Hepatocyte (in vitro differentiated cells): Measurements from ENCODE around the gene PER2. TPM values are rescaled to one million over a fixed set of nuclear protein-coding genes. Genes with fewer than 3 reads are reported as not detected.

Experiments
- DNase-seq: peaks from one replicate; pipeline ENCODE4 v3.0.0-alpha.2; 2016; ENCODE audit warnings: low spot score
- H2AFZ ChIP-seq: fragments of 200-600 bp; sonication (generic); 2 replicates; pipeline ENCODE4 v1.6.0; 2016; ENCODE audit warnings: antibody characterized with exemption, mild to moderate bottlenecking
- H3K27ac ChIP-seq: fragments of 200-600 bp; sonication (generic); 2 replicates; pipeline ENCODE4 v1.5.1; 2016; ENCODE audit warnings: mild to moderate bottlenecking
- H3K27me3 ChIP-seq: fragments of 200-600 bp; sonication (generic); 2 replicates; pipeline ENCODE4 v1.6.1; 2016
- H3K36me3 ChIP-seq: fragments of 200-600 bp; sonication (generic); replicated peaks from 2 replicates; pipeline ENCODE4 v1.5.1; 2016; ENCODE audit warnings: low read depth; ENCODE audit not compliant: insufficient read depth
- H3K4me1 ChIP-seq: fragments of 200-600 bp; sonication (generic); 2 replicates; pipeline ENCODE4 v1.5.1; 2016; ENCODE audit warnings: mild to moderate bottlenecking, moderate library complexity; ENCODE audit not compliant: insufficient read depth
- H3K4me2 ChIP-seq: fragments of 200-600 bp; sonication (generic); 2 replicates; pipeline ENCODE4 v1.6.0; 2016
- H3K4me3 ChIP-seq: fragments of 200-600 bp; sonication (generic); 2 replicates; pipeline ENCODE4 v1.5.1; 2016; ENCODE audit warnings: mild to moderate bottlenecking
- H3K79me2 ChIP-seq: fragments of 200-600 bp; sonication (generic); 2 replicates; pipeline ENCODE4 v1.6.0; 2017; ENCODE audit warnings: mild to moderate bottlenecking
- H3K9me2 ChIP-seq: fragments of 200-600 bp; sonication (generic); replicated peaks from 2 replicates; pipeline ENCODE4 v1.6.0; 2017; ENCODE audit warnings: mild to moderate bottlenecking; ENCODE audit not compliant: insufficient read depth
- H3K9me3 ChIP-seq: fragments of 200-600 bp; sonication (generic); 2 replicates; pipeline ENCODE4 v1.5.1; 2016; ENCODE audit warnings: low read depth, mild to moderate bottlenecking
- H4K20me1 ChIP-seq: fragments of 200-600 bp; sonication (generic); 2 replicates; pipeline ENCODE4 v1.6.0; 2016; ENCODE audit warnings: mild to moderate bottlenecking; ENCODE audit not compliant: insufficient read depth, poor library complexity, severe bottlenecking
- EZH2 ChIP-seq: fragments of 200-600 bp; sonication (generic); IDR thresholded peaks from 2 replicates; pipeline ENCODE4 v1.6.1; 2016; ENCODE audit warnings: antibody characterized with exemption, mild to moderate bottlenecking, borderline replicate concordance
- EZH2phosphoT487 ChIP-seq: fragments of 200-600 bp; sonication (generic); IDR thresholded peaks from one replicate; pipeline ENCODE4 v1.6.1; 2018; ENCODE audit warnings: antibody characterized with exemption, mild to moderate bottlenecking, low read depth, moderate library complexity; ENCODE audit not compliant: unreplicated experiment, severe bottlenecking
- WGBS: methylation state at CpG from one replicate; pipeline ENCODE4 v1.1.6; 2016; ENCODE audit warnings: low lambda C conversion rate; ENCODE audit errors: missing lambda C conversion rate; 5-methylcytosine and 5-hydroxymethylcytosine counted together
- polyA plus RNA-seq: library from polyadenylated mRNA; unstranded; fragments of >200 nt; fragmentation: Nextera tagmentation; extraction: Ambion mirVana; gene quantifications from 2 replicates; pipeline ENCODE4 v1.2.1, GENCODE V29; 2016
- total RNA-seq: library from RNA; depleted of rRNA; stranded (reverse); fragments of >200 nt; gene quantifications from 2 replicates; pipeline ENCODE4 v1.2.3, GENCODE V29; 2014
- TF ChIP-seq, protein P1 (sequence below): fragments of 200-600 bp; sonication (generic); IDR thresholded peaks from 2 replicates; pipeline ENCODE4 v1.5.1; 2016; ENCODE audit warnings: antibody characterized with exemption, mild to moderate bottlenecking; ENCODE audit not compliant: poor library complexity

PER2 gene
- total and polyA plus RNA-seq, 2 experiments from 2014 or later = 6.0 to 8.9 TPM

- Histone ChIP-seq H4K20me1 (no peaks in the 10 kb centered on the region), H3K4me2 (no peak overlapping the region), H2AFZ (no peak overlapping the region), H3K27me3 (no peaks in the 10 kb centered on the region), H3K4me1 (no peaks in the 10 kb centered on the region), H3K36me3 (no peaks in the 10 kb centered on the region), H3K4me3 (no peak overlapping the region), H3K9me3 (no peaks in the 10 kb centered on the region), H3K9me2 (no peaks in the 10 kb centered on the region), H3K79me2 (no peaks in the 10 kb centered on the region), H3K27ac (no peak overlapping the region)
- no peak for TF ChIP-seq EZH2phosphoT487
- TF ChIP-seq, protein P1, sequence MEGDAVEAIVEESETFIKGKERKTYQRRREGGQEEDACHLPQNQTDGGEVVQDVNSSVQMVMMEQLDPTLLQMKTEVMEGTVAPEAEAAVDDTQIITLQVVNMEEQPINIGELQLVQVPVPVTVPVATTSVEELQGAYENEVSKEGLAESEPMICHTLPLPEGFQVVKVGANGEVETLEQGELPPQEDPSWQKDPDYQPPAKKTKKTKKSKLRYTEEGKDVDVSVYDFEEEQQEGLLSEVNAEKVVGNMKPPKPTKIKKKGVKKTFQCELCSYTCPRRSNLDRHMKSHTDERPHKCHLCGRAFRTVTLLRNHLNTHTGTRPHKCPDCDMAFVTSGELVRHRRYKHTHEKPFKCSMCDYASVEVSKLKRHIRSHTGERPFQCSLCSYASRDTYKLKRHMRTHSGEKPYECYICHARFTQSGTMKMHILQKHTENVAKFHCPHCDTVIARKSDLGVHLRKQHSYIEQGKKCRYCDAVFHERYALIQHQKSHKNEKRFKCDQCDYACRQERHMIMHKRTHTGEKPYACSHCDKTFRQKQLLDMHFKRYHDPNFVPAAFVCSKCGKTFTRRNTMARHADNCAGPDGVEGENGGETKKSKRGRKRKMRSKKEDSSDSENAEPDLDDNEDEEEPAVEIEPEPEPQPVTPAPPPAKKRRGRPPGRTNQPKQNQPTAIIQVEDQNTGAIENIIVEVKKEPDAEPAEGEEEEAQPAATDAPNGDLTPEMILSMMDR = no peak
- TF ChIP-seq EZH2 = no peak
- DNase-seq = no peak
- WGBS = 95% methylated on average over 13 of the region's 13 CpGs
These were observed 26.7 kb upstream of the PER2 start for GRCh38 chr2:238315031-238315595.

DNA sequence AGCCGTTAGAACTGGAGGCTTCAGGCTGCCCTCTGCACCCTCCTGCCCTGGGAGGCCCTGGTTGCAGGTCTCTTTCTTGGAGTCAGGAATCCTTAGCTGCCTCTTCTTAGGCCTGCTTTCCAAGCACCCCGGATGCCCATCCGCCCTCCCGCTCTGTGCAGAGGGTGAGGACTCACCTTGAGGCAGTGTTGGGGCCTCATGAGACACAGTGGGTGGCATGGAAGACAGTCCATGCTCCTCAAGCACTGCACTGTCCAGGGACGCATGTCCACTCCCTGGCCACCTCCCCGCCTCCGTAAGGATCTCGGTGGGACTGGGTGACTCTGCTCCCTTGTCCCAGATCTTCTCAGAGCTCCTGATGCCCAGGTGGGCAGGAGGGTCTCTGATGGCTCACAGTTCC, 26.2 kb upstream of the PER2 start:
- Histone ChIP-seq H3K27me3 (no peaks in the 10 kb centered on the region), H3K27ac (no peak overlapping the region), H3K79me2 (no peaks in the 10 kb centered on the region), H3K9me2 (no peaks in the 10 kb centered on the region), H3K4me2 (no peak overlapping the region), H3K9me3 (no peaks in the 10 kb centered on the region), H3K4me3 (no peak overlapping the region), H2AFZ (no peak overlapping the region), H3K36me3 (no peaks in the 10 kb centered on the region), H4K20me1 (no peaks in the 10 kb centered on the region), H3K4me1 (no peaks in the 10 kb centered on the region)
- TF ChIP-seq EZH2phosphoT487 (no peak), EZH2 (no peak)
- TF ChIP-seq, protein P1 = no peak
- DNase-seq = no peak
- WGBS = 93% methylated on average over 8 of the region's 8 CpGs

- no peaks in the 10 kb centered on the region for H4K20me1 ChIP-seq
- no peaks in the 10 kb centered on the region for H3K79me2 ChIP-seq
- H3K36me3 ChIP-seq = no peaks in the 10 kb centered on the region
- H3K4me2 ChIP-seq = no peak overlapping the region
- H3K9me3 ChIP-seq = no peaks in the 10 kb centered on the region
- no peaks in the 10 kb centered on the region for H3K4me1 ChIP-seq
- no peaks in the 10 kb centered on the region for H3K9me2 ChIP-seq
- no peak overlapping the region for H3K27ac ChIP-seq
- H3K4me3 ChIP-seq = no peak overlapping the region
- no peak for DNase-seq
- H3K27me3 ChIP-seq = no peaks in the 10 kb centered on the region
- H2AFZ ChIP-seq = no peak overlapping the region
- WGBS = 80% methylated on average over 2 of the region's 2 CpGs
- TF ChIP-seq, protein P1 = no peak
- no peak for TF ChIP-seq EZH2
- TF ChIP-seq EZH2phosphoT487 = no peak
These were observed 25.6 kb upstream of the PER2 start for GRCh38 chr2:238313991-238314350.
